Endothelial cell of umbilical vein (primary cell): ENCODE measurements around the gene KIAA0930. TPM values are rescaled to one million over a fixed set of nuclear protein-coding genes. Genes with fewer than 3 reads are reported as not detected.

Experiments used
- BruUV-seq: library from RNA; stranded (reverse); fragments of 400-500 nt; replicated peaks from 2 replicates; lab custom pipeline; 2021; lab: Mats Ljungman, UMichigan
- CTCF ChIA-PET: fragments of 300-600, 350-600 bp; sonication (Branson Sonifier 250); formaldehyde crosslinking; loops from one replicate; lab custom pipeline; 2021; ENCODE audit warnings: antibody characterized with exemption, inconsistent platforms; lab: Charles Lee
- POLR2A ChIA-PET: fragments of 300-600, 350-600 bp; sonication (Branson Sonifier 250); formaldehyde crosslinking; loops from one replicate; lab custom pipeline; 2021; ENCODE audit warnings: antibody characterized with exemption, inconsistent platforms; lab: Charles Lee
- DNase-seq: peaks from one replicate; pipeline ENCODE4 v3.0.0-alpha.2; 2011; ENCODE audit warnings: low read depth, low spot score
- FAIRE-seq: peaks from 2 replicates; lab custom pipeline; 2011; peaks lifted over from hg19 to GRCh38; lab: Jason Lieb, UNC
- H2AFZ ChIP-seq: 2 replicates; pipeline ENCODE4 v1.6.0; 2012; ENCODE audit warnings: low read depth, low read length, control low read depth, inconsistent platforms
- H3K27ac ChIP-seq: 2 replicates; pipeline ENCODE4 v1.5.1; 2011; ENCODE audit warnings: low read depth, mild to moderate bottlenecking, control low read depth, low read length, moderate library complexity; ENCODE audit not compliant: insufficient read depth
- H3K27me3 ChIP-seq, 2 experiments: 2 replicates each; pipeline versions ENCODE4 v1.6.0 to v1.6.1; 2011; ENCODE audit warnings: low read length in 2 of 2, mixed read lengths in 1 of 2; ENCODE audit not compliant: control insufficient read depth in 2 of 2, insufficient read depth in 2 of 2
- H3K36me3 ChIP-seq, 2 experiments: 2 replicates in 1 of 2; 3 replicates in 1 of 2; pipeline ENCODE4 v1.5.1; 2011; ENCODE audit warnings: low read length in 2 of 2, mild to moderate bottlenecking in 1 of 2, moderate library complexity in 1 of 2; ENCODE audit not compliant: control insufficient read depth in 2 of 2, insufficient read depth in 2 of 2; ENCODE audit errors: extremely low read depth in 1 of 2
- H3K4me1 ChIP-seq: 3 replicates; pipeline ENCODE4 v1.5.1; 2011; ENCODE audit warnings: mild to moderate bottlenecking, low read length; ENCODE audit not compliant: control insufficient read depth, insufficient read depth; ENCODE audit errors: extremely low read depth
- H3K4me2 ChIP-seq: 2 replicates; pipeline ENCODE4 v1.6.1; 2011; ENCODE audit warnings: low read length, control low read depth, mixed read lengths; ENCODE audit not compliant: insufficient read depth
- H3K4me3 ChIP-seq, 3 experiments: fragments of 200-600 bp in 1 of 3; sonication (generic), shearing (Covaris generic) in 1 of 3; replicated peaks in 1 of 3; 2 replicates each; pipeline ENCODE4 v1.5.1; 2011 to 2016; ENCODE audit warnings: control low read depth in 3 of 3, low read length in 3 of 3, mild to moderate bottlenecking in 2 of 3, inconsistent platforms in 1 of 3, low read depth in 1 of 3, moderate library complexity in 1 of 3; ENCODE audit not compliant: insufficient read depth in 1 of 3
- H3K79me2 ChIP-seq: 2 replicates; pipeline ENCODE4 v1.6.0; 2012; ENCODE audit warnings: low read length, inconsistent platforms; ENCODE audit not compliant: control insufficient read depth, insufficient read depth
- H3K9ac ChIP-seq: replicated peaks from 2 replicates; pipeline ENCODE3; 2011; ENCODE audit warnings: low read length, control low read depth; ENCODE audit not compliant: insufficient read depth; ENCODE audit errors: extremely low read depth
- H3K9me1 ChIP-seq: replicated peaks from 3 replicates; pipeline ENCODE4 v1.6.0; 2011; ENCODE audit warnings: mild to moderate bottlenecking, low read length; ENCODE audit not compliant: control insufficient read depth, insufficient read depth; ENCODE audit errors: extremely low read depth
- H3K9me3 ChIP-seq: replicated peaks from 2 replicates; pipeline ENCODE4 v1.5.1; 2012; ENCODE audit warnings: low read length, inconsistent platforms; ENCODE audit not compliant: control insufficient read depth, insufficient read depth
- H4K20me1 ChIP-seq: replicated peaks from 2 replicates; pipeline ENCODE3; 2011; ENCODE audit warnings: mild to moderate bottlenecking, low read length; ENCODE audit not compliant: control insufficient read depth, insufficient read depth; ENCODE audit errors: extremely low read depth
- CTCF ChIP-seq, 2 donors: IDR thresholded peaks; 1 replicate in 1 of 2; 2 replicates in 1 of 2; pipeline ENCODE4 v1.5.1; 2011; ENCODE audit warnings: low read length in 2 of 2, mild to moderate bottlenecking in 2 of 2, moderate library complexity in 2 of 2, control low read depth in 1 of 2, inconsistent platforms in 1 of 2, low read depth in 1 of 2; ENCODE audit not compliant: insufficient read depth in 1 of 2; ENCODE audit errors: extremely low read depth in 1 of 2
- EZH2 ChIP-seq: IDR thresholded peaks from 2 replicates; pipeline ENCODE4 v1.6.1; 2012; ENCODE audit warnings: borderline replicate concordance, low read depth, mild to moderate bottlenecking, moderate library complexity, low read length, inconsistent platforms; ENCODE audit not compliant: severe bottlenecking
- FOS ChIP-seq: IDR thresholded peaks from 2 replicates; pipeline ENCODE4 v1.6.1; 2011; ENCODE audit warnings: mild to moderate bottlenecking, low read length, moderate library complexity, borderline replicate concordance; ENCODE audit not compliant: insufficient read depth
- GATA2 ChIP-seq: IDR thresholded peaks from 2 replicates; pipeline ENCODE4 v1.7.0; 2011; ENCODE audit warnings: low read depth, mild to moderate bottlenecking, moderate library complexity, mixed read lengths, low read length; ENCODE audit not compliant: insufficient read length, insufficient read depth
- JUN ChIP-seq: IDR thresholded peaks from 2 replicates; pipeline ENCODE4 v1.6.1; 2011; ENCODE audit warnings: borderline replicate concordance, low read depth; ENCODE audit not compliant: insufficient read length, insufficient read depth
- MAX ChIP-seq: IDR thresholded peaks from 2 replicates; pipeline ENCODE4 v1.6.1; 2011; ENCODE audit not compliant: insufficient read depth, insufficient read length
- MYC ChIP-seq: IDR thresholded peaks from one replicate; pipeline ENCODE4 v1.6.1; 2011; ENCODE audit warnings: mild to moderate bottlenecking, low read depth, low read length
- POLR2A ChIP-seq: IDR thresholded peaks from 2 replicates; pipeline ENCODE4 v1.6.1; 2012; ENCODE audit warnings: low read depth, mild to moderate bottlenecking, control low read depth, low read length
- POLR2AphosphoS5 ChIP-seq: IDR thresholded peaks from 2 replicates; pipeline ENCODE4 v1.6.1; 2012; ENCODE audit warnings: low read depth, mild to moderate bottlenecking, control low read depth, low read length, moderate library complexity; ENCODE audit not compliant: insufficient read depth
- dilution Hi-C: fragments of 300-500 bp; cut with MboI; formaldehyde crosslinking; loops from one replicate; pipeline ENCODE4 v1.15.0; 2019; ENCODE audit warnings: low sequenced_read_pairs; ENCODE audit not compliant: extremely low pct_ligation_motif_present
- intact Hi-C: fragments of 100-400 bp; cut with micrococcal nuclease; formaldehyde crosslinking; loops from one replicate; pipeline ENCODE4 v1.10.0; 2022
- polyA plus RNA-seq, 4 experiments: library from polyadenylated mRNA; depleted of rRNA in 3 of 4; stranded (reverse) in 3 of 4; unstranded in 1 of 4; fragments of >200 nt; gene quantifications; 2 replicates each; pipeline versions ENCODE4 v1.2.1 to v1.2.3, GENCODE V29; 2011 to 2012; ENCODE audit warnings: missing spikeins in 1 of 4
- total RNA-seq: library from RNA; stranded (reverse); gene quantifications from 2 replicates; pipeline ENCODE4 v1.2.3, GENCODE V29; 2021

KIAA0930 gene
- total and polyA plus RNA-seq, 2 donors (not counting 3 experiments of a cell fraction or from before 2014, with no cell fraction given): 37.9 to 53.6 TPM

GRCh38 chr22:45159652-45160462 is 80.8 kb downstream of the KIAA0930 start:
- H3K79me2 ChIP-seq: peaks cover 69% of the 10 kb centered on the region
- H2AFZ ChIP-seq: no peak overlapping the region
- POLR2A ChIA-PET: interaction anchor here (0.6 to 1.0 kb wide), 2 partner anchors 10 to 108 kb away, joined by 4 to 8 read pairs; no protein-coding TSS in a partner anchor
- peak overlapping the region; percentile 68 for H3K27ac ChIP-seq
- no peaks in the 10 kb centered on the region for H3K9me3 ChIP-seq
- peaks cover 7 to 8% of the 10 kb centered on the region in 2 experiments for H3K36me3 ChIP-seq
- peak overlapping the region; percentile 45 for H3K9ac ChIP-seq
- intact Hi-C loops: loop anchor here (5.0 kb wide), 2 partner anchors 82 to 102 kb away; partner anchors contain the start of gene KIAA0930
- BruUV-seq: no TSS peak
- H3K9me1 ChIP-seq: no peaks in the 10 kb centered on the region
- H3K27me3 ChIP-seq: no peaks in the 10 kb centered on the region
- peak overlapping the region; percentile 65 for H3K4me2 ChIP-seq
- peaks cover 38% of the 10 kb centered on the region for H3K4me1 ChIP-seq
- dilution Hi-C loops: no loop called here
- H3K4me3 ChIP-seq: no peak overlapping the region
- DNase-seq (peak; percentile 66), FAIRE-seq (peak; percentile 98)
- no peaks in the 10 kb centered on the region for H4K20me1 ChIP-seq
- CTCF ChIA-PET: interaction anchor here (0.6 to 1.9 kb wide), 8 partner anchors 10 to 102 kb away, joined by 3 to 7 read pairs (median 5); no protein-coding TSS in a partner anchor
- TF ChIP-seq MYC (no peak), POLR2AphosphoS5 (no peak), GATA2 (peak; percentile 84), JUN (no peak)

GRCh38 chr22:45157907-45158306 is 82.8 kb downstream of the KIAA0930 start:
- no peak for TF ChIP-seq POLR2A
- TF ChIP-seq GATA2: no peak
- TF ChIP-seq MAX: no peak
- no peak for TF ChIP-seq EZH2
- TF ChIP-seq MYC: no peak
- TF ChIP-seq FOS: no peak
- no peak for TF ChIP-seq POLR2AphosphoS5
- no peak for TF ChIP-seq CTCF (IDR thresholded peaks at IDR 0.05; ENCODE audit: extremely low read depth in 1 of 2, insufficient read depth in 1 of 2, low read depth in 1 of 2, low read length in 2 of 2)
- TF ChIP-seq JUN: no peak
- POLR2A ChIA-PET: no interaction called here
- intact Hi-C loops: no loop called here
- Histone ChIP-seq H3K36me3 (peaks cover 7 to 8% of the 10 kb centered on the region in 2 experiments), H4K20me1 (no peaks in the 10 kb centered on the region), H3K9ac (no peak overlapping the region), H3K4me2 (no peak overlapping the region), H3K4me1 (peaks cover 46% of the 10 kb centered on the region), H2AFZ (no peak overlapping the region), H3K79me2 (peaks cover 56% of the 10 kb centered on the region), H3K9me1 (no peaks in the 10 kb centered on the region), H3K27me3 (no peaks in the 10 kb centered on the region), H3K27ac (no peak overlapping the region), H3K9me3 (no peaks in the 10 kb centered on the region), H3K4me3 (no peak overlapping the region)
- BruUV-seq: no TSS peak
- DNase-seq (no peak), FAIRE-seq (no peak)
- CTCF ChIA-PET: no interaction called here
- dilution Hi-C loops: no loop called here
